ENCODE data around the gene CHD5.

GRCh38 chr1:6087958-6088357, 92.2 kb downstream of the CHD5 start:
- TF ChIP-seq, protein P1, sequence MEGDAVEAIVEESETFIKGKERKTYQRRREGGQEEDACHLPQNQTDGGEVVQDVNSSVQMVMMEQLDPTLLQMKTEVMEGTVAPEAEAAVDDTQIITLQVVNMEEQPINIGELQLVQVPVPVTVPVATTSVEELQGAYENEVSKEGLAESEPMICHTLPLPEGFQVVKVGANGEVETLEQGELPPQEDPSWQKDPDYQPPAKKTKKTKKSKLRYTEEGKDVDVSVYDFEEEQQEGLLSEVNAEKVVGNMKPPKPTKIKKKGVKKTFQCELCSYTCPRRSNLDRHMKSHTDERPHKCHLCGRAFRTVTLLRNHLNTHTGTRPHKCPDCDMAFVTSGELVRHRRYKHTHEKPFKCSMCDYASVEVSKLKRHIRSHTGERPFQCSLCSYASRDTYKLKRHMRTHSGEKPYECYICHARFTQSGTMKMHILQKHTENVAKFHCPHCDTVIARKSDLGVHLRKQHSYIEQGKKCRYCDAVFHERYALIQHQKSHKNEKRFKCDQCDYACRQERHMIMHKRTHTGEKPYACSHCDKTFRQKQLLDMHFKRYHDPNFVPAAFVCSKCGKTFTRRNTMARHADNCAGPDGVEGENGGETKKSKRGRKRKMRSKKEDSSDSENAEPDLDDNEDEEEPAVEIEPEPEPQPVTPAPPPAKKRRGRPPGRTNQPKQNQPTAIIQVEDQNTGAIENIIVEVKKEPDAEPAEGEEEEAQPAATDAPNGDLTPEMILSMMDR (IDR thresholded peaks at IDR 0.05), result no peak
- TF ChIP-seq POLR2A (IDR thresholded peaks at IDR 0.05) (no peak), EP300 (IDR thresholded peaks at IDR 0.05; ENCODE audit: low read depth) (no peak), POLR2AphosphoS5 (IDR thresholded peaks at IDR 0.05) (no peak)
